ENCODE results near the gene COL3A1.

Gene COL3A1

DNA sequence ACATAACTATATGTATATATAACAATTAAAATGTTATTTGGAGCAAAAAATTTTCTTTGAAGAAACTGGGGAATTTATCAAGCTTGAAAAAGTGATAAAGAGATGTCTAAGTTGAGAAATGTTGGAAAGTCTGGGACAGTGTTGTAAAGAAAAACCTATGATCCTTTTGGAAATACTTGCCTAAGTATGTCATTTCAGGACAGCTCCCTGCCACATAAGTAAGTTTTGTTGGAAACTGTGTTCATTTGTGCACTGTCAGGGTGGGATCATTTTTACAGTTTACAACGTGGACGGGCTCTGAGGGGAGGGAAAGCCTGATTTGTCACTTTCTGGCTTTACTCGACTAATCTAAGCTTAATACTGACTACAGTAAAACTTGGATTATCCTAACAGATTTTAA is 10.4 kb upstream of the COL3A1 start:
- FAIRE-seq, result no peak

DNA sequence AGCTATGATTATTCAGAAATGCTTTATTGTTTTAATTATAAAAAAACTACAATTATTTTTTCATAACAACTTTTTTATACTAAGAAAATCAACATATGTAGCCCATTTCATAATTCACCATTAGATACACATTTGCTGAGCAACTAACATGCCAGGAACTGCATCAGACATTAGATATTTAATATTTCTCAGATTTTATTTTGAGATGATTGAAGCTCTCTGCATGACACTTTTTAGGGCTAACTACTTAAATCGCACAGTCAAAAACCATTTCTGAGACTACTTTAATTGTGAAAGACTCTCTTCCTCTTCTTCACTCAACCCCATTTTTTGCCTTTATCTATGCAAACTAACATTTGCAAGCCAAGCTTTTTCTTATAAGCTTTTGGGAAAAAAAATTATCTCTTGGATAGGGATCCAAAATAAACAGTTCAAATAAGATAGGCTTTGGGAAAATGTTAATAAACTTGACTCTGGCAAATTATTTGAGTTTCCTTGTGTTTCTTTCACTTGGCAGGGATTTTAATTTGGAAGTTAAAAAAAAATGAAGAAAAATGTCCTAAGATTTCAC is 9.1 kb upstream of the COL3A1 start:
- DNase-seq (ENCODE audit: insufficient read length) (no peak), FAIRE-seq (no peak)

More for the DNA sequence above, 10.4 kb upstream of the COL3A1 start:
- DNase-seq (ENCODE audit: insufficient read length), result no peak
- TF ChIP-seq POLR2A (IDR thresholded peaks at IDR 0.05; ENCODE audit: low read depth, low read length), result no peak
- no peak for TF ChIP-seq TAF1 (IDR thresholded peaks at IDR 0.05; ENCODE audit: borderline replicate concordance, low read depth, low read length)
- TF ChIP-seq POLR2AphosphoS5 (IDR thresholded peaks at IDR 0.05; ENCODE audit: low read depth, low read length), result no peak

DNA sequence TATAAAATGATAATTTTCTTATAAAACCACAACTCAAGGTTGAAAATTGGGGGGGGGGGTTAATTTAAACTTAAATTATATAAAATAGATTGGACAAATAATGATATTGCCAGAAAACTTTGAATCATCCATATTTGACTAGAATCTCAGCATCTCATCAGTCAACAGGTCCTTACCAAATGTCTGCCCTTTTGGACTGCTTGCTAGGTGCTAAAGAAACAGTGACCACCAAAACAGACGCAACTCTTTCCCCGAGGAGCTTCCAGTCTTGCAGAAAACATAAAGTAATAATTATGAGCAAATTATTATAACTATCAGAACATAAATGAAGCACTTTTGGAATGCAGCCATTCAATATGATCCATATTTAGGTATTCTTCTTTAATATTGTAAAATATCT is 8.6 kb upstream of the COL3A1 start:
- no peak for DNase-seq (ENCODE audit: insufficient read length)
- TF ChIP-seq POLR2A (IDR thresholded peaks at IDR 0.05; ENCODE audit: low read depth, low read length), result no peak
- FAIRE-seq, result no peak

More for the DNA sequence above, 9.1 kb upstream of the COL3A1 start:
- TF ChIP-seq TAF1 (IDR thresholded peaks at IDR 0.05; ENCODE audit: borderline replicate concordance, low read depth, low read length) (no peak), POLR2AphosphoS5 (IDR thresholded peaks at IDR 0.05; ENCODE audit: low read depth, low read length) (no peak), POLR2A (IDR thresholded peaks at IDR 0.05; ENCODE audit: low read depth, low read length) (no peak)

DNA sequence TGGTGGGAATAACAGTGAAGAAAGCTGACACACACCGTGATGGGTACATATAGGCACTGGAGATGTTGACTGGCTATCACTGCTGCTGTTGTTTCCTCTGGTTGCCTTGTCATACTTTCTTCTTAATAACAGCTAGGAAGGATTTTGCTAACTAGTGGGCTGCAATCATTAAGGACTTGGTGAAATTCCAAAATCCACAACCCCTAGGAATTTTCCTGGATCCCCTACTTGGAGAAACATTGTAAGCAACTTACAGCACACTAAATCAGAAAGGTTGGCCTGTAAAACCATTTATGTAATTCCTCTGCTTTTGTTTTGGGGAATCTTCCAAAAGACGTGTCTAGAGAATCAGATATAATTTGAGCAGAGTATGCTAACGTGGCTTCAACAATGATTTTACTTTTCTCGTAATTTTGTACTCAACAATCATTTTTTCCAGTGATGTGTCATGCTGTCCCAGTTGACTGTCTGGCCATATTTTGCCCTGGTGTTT is 8.0 kb upstream of the COL3A1 start:
- no peak for DNase-seq (ENCODE audit: insufficient read length)
- TF ChIP-seq TAF1 (IDR thresholded peaks at IDR 0.05; ENCODE audit: borderline replicate concordance, low read depth, low read length) (no peak), POLR2A (IDR thresholded peaks at IDR 0.05; ENCODE audit: low read depth, low read length) (no peak), POLR2AphosphoS5 (IDR thresholded peaks at IDR 0.05; ENCODE audit: low read depth, low read length) (no peak)
- no peak for FAIRE-seq

DNA sequence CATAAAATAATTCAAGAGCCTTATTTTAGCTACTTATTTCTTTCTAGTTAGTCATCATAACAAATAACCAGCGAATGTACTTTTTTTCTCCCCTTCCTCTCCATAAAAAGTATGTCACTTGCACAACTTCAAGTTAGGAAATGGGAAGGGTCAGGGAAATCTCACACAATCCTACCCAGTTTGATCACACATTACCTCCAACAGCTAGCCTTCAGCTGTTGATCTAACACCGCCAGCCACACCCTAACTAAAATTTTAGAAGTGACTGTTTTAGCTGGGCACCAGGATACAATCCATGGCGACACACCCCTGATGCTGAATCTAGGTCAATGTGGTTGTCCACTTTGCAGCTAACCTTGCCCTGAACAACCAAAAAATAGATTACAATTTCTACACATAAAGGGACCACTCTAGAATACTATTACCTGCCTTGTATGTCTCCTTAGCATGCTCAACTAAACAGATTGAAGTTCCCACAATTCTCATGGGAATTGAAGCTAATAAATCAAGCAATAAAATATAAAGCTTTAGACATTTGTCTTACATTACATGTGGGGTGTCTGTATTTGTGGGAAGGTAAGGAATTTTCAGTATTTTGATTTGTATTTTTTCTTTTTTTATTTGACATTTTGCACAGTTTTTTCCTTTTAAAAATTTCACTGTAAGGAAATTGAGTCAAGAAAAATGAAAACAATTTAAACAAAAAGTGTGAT is 7.3 kb upstream of the COL3A1 start:
- FAIRE-seq, result no peak

DNA sequence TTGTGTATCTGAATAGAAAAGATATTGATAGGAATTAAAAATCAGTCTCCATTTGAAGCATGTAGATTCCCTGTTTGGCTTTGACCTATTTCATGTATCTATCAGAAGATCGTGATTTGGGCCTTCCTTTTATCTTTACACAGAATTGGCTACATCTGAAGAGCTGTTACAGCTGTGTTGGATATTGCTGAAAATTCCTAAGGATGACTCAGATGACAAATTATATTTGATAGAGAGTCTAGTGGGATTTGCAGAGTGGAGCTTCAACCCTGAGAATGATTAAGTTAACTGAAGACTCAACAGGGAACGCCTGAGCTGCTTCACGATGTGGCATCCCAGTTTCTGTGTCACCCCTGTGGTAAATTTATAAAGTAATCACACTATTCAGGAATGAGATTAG is 4.9 kb upstream of the COL3A1 start:
- no peak for DNase-seq (ENCODE audit: insufficient read length)
- no peak for TF ChIP-seq TAF1 (IDR thresholded peaks at IDR 0.05; ENCODE audit: borderline replicate concordance, low read depth, low read length)
- no peak for FAIRE-seq

More for the DNA sequence above, 7.3 kb upstream of the COL3A1 start:
- DNase-seq (ENCODE audit: insufficient read length), result no peak
- TF ChIP-seq TAF1 (IDR thresholded peaks at IDR 0.05; ENCODE audit: borderline replicate concordance, low read depth, low read length) (no peak), POLR2A (IDR thresholded peaks at IDR 0.05; ENCODE audit: low read depth, low read length) (no peak), POLR2AphosphoS5 (IDR thresholded peaks at IDR 0.05; ENCODE audit: low read depth, low read length) (no peak)

DNA sequence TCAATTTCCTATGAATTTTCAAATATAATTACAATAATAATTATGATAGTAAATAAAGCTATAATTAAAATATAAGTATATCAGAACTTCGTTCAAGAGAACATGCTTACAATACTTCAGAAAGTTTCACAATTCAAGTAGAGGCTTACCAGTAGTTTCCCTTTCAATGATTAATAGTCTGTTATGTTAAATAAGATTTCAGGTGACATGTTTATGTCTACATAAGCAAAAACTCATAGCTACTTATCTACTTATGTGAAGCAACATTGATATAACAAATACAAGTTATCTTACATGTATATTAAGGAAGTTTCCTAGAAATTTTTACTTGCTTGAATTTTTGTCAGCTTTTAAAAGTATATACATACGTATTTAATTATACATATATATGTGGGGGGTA is 4.5 kb upstream of the COL3A1 start:
- FAIRE-seq (no peak), DNase-seq (ENCODE audit: insufficient read length) (no peak)
- no peak for TF ChIP-seq POLR2A (IDR thresholded peaks at IDR 0.05; ENCODE audit: low read depth, low read length)
- TF ChIP-seq POLR2AphosphoS5 (IDR thresholded peaks at IDR 0.05; ENCODE audit: low read depth, low read length), result no peak
- no peak for TF ChIP-seq TAF1 (IDR thresholded peaks at IDR 0.05; ENCODE audit: borderline replicate concordance, low read depth, low read length)

DNA sequence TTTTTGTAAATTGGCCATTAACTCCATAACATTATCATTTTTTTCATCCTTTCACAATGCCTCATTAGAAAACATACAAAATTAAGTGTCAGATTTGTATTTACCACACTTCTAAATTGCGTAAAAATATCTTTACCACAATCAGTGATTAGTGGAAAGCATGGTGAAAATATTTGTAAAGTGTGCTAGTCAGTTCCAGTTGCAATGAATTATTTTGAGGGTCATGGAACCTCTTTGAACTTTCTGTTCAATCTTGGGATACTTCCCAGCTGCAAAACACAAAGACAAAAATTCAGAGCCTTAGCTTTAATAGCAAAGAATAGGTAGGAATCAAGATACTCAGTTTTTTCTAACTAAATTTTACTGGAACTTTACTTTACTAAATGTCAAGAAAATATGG is 4.0 kb upstream of the COL3A1 start:
- DNase-seq (ENCODE audit: insufficient read length) (no peak), FAIRE-seq (no peak)
- no peak for TF ChIP-seq TAF1 (IDR thresholded peaks at IDR 0.05; ENCODE audit: borderline replicate concordance, low read depth, low read length)

DNA sequence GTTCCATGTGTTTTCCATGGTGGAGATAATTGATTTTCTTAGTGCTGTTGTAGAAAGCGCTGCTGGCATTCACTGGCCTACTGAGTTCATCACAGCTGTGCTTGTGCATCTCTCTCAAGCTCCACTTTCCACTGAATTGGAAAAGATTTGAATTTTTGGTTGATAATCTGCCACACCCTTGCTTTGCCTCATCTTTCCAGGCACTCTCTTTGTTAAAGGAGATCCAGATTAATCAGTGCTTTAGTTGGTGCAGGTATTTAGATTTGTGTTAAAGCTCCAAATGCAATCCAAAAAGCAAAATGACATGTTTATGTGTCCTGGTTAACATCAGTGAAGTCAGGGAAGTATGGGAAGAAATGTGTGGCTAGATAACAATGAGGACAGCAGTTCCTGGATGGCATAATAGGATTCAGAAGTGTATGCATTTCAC is 2.7 kb upstream of the COL3A1 start:
- no peak for FAIRE-seq
- TF ChIP-seq TAF1 (IDR thresholded peaks at IDR 0.05; ENCODE audit: borderline replicate concordance, low read depth, low read length), result no peak
- DNase-seq (ENCODE audit: insufficient read length), result no peak

DNA sequence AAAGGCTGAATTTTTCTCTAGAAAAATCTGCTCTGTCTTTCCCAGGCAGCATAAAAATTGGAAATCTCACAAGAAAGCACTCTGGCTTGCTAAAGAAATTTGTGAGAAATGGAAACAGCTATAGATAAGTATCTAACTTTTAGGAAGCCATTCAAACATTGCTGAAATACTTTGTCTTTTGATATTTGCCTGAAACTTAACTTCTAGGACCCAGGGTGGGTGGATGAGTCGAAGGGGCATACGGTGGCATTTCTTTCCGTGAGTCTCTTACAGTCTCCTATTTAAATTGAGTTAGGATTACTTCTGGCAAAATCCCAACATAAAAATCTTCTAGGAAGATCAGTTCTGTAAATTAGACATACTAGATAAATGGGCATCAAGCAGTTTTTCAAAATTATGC is 532 bp upstream of the COL3A1 start:
- no peak for DNase-seq (ENCODE audit: insufficient read length)
- TF ChIP-seq POLR2AphosphoS5 (IDR thresholded peaks at IDR 0.05; ENCODE audit: low read depth, low read length) (no peak), POLR2A (IDR thresholded peaks at IDR 0.05; ENCODE audit: low read depth, low read length) (no peak), TAF1 (IDR thresholded peaks at IDR 0.05; ENCODE audit: borderline replicate concordance, low read depth, low read length) (no peak)
- FAIRE-seq, result no peak

DNA sequence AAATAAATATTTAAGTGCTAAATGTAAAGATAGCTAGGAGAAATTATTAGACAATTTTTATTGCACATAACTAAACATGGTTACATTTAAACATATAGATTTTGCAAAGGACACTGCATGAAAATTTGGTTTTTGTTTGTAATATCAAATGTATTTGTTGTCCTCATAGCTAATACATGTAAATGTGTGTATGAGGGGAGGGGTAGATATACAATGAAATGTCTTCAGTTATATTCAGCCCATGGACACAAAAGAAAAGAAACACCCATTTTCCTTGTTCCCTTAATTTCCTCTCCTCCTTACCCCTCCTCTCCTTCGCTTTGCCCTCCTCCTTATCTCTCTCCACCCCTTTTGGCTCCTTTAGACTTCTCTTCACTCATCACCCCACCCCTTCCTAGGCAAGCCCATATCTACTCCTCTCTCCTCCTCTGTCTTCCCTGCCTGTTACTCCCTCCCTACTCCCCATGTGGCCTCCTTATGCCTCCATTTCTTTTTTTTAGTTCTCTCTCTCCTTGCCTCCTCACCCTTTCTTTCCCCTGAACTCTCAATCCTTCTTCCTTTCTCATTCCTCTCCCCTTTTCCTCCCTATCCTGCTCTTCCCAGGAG is 1.4 kb downstream of the COL3A1 start:
- FAIRE-seq (no peak), DNase-seq (ENCODE audit: insufficient read length) (no peak)
- no peak for TF ChIP-seq POLR2A (IDR thresholded peaks at IDR 0.05; ENCODE audit: low read depth, low read length)
- no peak for TF ChIP-seq TAF1 (IDR thresholded peaks at IDR 0.05; ENCODE audit: borderline replicate concordance, low read depth, low read length)
- TF ChIP-seq POLR2AphosphoS5 (IDR thresholded peaks at IDR 0.05; ENCODE audit: low read depth, low read length), result no peak

DNA sequence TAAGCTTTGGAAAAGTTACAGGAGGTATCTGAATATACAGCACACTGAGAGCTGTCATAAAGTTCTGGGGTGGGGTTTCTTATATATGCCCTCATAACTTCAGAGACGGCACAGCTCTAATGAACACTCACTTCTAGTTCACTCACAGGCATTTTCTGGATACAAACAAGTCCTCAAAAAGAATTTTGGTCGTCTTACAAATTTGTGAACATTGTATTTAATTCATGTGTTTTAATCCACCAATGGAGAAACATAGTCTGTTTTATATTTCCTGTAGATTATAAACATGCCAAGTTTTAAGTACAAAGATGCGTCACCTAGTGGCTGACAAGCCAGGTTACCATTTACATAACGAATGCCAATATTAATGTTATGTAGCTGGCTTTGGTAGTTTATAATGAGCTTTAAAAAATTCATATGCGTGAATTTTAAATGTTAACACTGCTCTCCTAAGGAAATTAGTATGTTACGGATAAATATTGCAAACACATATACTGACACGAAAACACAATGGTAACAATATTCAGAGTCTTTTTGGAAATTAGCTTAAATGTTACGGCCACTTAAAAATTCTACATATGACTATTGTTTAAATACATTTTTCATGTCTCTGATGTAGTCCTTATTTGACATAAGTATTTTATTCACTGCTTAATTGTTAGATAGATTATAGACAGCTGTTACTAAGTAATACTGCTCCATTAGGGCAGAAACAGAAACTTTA is 2.5 kb downstream of the COL3A1 start:
- no peak for TF ChIP-seq TAF1 (IDR thresholded peaks at IDR 0.05; ENCODE audit: borderline replicate concordance, low read depth, low read length)
- TF ChIP-seq POLR2AphosphoS5 (IDR thresholded peaks at IDR 0.05; ENCODE audit: low read depth, low read length), result no peak
- no peak for TF ChIP-seq POLR2A (IDR thresholded peaks at IDR 0.05; ENCODE audit: low read depth, low read length)
- FAIRE-seq, result no peak
- DNase-seq (ENCODE audit: insufficient read length), result no peak
